Cardiac septum (tissue), 1 donor: ENCODE data around the gene MAP4K4. TPM values are rescaled to one million over a fixed set of nuclear protein-coding genes. Genes with fewer than 3 reads are reported as not detected.

Source experiments
- DNase-seq: peaks from one replicate; pipeline ENCODE4 v3.0.0-alpha.2; 2020; ENCODE audit warnings: low spot score
- intact Hi-C: fragments of 100-400 bp; cut with DNase I; formaldehyde crosslinking; loops from one replicate; pipeline ENCODE4 v1.14.0; 2022
- total RNA-seq: library from RNA; stranded (reverse); fragmentation: NEBNext Ultra II Directional; extraction: Animal tissue kit (Norgen Biotek cat#: 25700); gene quantifications from one replicate; pipeline ENCODE4 v1.2.1, GENCODE V29; 2021
- donor health status: DM: no; HTN: no; CAD: no.

The MAP4K4 gene
- total RNA-seq, 1 donor from 2014 or later, result 135 TPM

DNA sequence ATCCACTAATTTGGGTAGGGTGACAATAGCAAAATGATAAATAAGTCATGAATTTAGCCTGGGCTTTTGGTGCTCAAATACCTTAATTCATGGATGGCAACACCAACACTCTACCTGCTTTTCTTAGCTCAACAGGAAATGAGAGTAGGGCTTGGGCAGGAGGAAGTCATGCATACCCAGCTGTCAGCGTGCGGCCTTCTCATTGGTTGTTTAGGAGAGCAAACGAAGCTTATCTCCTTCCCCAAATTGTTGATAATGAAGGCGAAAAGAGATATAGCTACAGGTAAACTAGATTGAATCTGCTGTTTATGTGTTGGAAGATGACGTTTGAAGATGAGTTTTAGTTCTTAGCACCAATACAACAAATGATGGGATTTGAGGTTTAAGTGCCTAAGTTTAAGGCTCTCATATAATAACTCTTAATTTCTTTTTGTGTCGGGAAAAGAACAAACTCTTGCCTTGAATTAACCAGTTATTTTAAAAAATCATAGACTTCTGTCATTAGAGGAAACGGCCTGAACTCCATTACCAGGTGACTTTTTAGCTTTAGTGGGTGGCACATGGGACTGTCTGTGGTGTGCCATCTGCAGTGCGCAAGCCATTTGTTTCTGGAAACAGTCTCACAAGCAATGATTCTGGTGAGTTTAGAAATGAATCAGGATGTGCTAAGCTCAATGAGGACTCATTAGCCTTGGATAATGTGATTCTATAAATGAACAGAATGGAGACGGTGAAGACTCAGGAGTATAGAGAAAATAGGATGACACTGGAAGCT lies 19.8 kb downstream of the MAP4K4 start:
- DNase-seq, result no peak

DNA sequence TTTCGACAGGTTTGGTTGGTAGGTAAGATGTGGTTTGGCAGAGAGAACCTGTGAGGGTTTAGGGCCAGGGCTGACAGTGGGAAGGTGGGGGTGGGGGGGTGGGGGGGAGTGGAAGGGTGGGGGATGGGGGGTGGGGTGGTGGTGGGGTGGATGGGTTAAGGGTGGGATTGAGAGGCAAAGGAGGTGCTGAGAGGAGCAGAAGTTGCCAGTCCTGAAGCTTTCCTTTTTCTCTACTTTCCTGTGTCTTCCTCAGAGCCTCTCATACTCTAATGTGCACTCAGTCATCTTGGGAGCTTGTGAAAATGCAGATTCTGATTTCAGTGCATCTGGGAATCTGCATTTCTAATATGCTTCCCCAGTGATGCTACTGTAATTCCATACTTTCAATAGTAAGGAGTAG lies 21.0 kb downstream of the MAP4K4 start:
- intact Hi-C loops, result no loop called here
- DNase-seq, result no peak

More for the DNA sequence above, 19.8 kb downstream of the MAP4K4 start:
- intact Hi-C loops, result no loop called here

DNA sequence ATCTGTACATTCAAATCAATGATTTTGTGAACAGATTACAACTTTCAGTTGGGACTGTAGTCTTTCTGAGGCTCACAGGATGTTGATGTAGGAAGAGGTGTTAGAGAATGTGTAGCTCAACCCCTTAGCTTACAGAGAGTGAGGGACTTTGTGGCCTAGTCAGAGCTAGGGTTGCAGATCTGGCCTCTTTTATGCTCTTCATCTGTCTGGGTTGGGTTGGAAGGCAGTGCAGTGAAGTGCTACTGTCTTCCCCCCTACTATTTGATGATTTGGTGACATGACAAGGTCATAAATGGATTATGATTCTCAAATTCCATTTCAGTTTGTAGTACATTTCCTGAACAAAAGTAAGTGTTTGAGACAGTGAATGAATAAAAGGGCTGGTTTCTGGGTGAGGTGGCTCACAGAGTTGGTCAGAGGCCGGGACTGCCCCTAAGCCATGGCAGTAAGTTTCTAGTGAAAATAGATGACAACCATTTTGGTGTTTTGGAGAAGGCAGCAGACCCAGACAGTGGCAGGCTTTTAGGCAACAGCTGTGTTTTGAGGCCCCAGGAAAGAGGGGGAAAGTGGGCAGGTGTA lies 21.6 kb downstream of the MAP4K4 start:
- no peak for DNase-seq
- intact Hi-C loops, result no loop called here

DNA sequence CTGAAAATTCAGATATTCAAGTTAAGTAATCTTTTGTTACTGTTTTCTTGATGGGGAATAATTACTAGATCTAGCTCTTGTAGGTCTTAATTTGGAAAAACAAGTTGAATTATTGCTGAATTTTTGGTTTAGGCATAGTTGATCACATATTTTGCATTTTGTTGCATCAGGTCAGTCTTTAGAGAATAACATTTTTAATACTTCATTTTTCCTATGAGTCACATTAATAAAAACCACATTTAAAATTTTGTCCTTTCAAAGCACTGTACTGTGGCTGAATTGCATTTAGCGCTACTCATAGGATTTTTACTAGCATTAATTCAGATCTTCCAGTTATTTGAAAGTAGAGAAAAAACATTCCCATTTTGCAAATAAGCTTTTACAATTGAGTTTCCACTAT lies 23.2 kb downstream of the MAP4K4 start:
- intact Hi-C loops, result no loop called here
- DNase-seq, result no peak

DNA sequence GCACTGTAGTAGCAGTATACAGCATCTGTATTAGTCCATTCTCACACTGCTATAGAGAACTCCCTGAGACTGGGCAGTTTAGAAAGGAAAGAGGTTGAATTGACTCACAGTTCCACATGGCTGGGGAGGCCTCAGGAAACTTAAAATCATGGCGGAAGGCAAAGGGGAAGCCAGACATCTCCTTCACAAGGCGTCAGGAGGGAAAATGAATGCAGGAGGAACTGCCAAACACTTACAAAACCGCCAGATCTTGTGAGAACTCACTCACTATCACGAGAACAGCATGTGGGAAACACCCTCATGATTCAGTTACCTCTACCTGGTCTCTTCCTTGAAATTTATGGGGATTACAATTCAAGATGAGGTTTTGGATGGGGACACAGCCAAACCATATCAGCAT lies 25.4 kb downstream of the MAP4K4 start:
- no peak for DNase-seq
- intact Hi-C loops, result no loop called here

DNA sequence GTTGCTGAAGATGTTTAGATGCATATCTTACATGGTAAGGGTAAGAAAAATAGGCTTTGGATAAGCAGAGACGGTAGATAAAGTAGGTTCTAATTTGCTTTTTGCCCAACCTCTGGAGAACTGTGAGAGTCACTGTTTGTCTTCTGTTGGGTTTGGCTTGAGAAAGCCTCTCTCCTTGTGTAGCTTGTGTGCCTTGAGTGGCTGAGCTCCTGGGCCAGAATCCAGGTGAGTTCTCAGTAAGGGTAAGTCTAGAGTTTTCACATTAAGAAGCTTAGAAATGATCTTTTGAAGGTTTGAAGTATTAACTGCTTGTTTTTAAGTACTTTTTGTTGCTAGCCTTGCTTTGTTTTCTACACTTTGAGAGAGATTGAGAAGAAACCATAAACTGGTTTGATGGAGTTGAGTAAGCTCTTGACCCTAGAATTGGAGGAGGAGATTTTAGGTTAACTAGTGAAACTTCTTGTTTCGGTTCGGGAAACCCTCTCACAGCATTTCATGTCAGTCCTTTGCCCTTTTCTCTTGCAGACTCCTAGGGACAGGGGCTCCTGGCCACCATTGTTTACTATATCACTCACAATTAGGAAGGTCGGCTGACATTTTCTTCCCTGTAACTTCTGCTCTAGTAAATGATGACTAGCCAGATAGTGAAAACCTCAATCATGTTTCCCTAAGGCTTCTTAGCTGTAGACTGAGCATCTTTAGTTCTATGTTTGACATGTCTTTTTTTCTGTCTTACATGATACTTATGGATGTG lies 26.0 kb downstream of the MAP4K4 start:
- no peak for DNase-seq
- intact Hi-C loops, result no loop called here

DNA sequence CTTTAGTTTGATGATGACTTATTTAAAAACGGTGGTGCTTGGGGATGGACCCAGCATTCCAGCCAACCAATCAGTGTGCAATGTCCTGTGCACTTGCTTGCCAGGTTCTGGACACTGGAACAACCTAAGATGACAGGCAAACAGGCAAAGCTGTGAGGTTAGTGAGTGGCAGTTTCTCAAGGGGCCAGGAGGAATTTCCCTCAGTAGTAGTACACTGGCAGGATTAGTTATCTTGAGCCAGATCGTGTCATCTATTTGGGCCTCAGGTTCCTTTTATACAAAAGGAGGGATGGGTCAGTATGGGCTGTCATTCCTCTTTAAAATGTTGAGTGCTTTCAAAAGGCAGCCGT lies 26.6 kb downstream of the MAP4K4 start:
- DNase-seq, result no peak
- intact Hi-C loops, result no loop called here

DNA sequence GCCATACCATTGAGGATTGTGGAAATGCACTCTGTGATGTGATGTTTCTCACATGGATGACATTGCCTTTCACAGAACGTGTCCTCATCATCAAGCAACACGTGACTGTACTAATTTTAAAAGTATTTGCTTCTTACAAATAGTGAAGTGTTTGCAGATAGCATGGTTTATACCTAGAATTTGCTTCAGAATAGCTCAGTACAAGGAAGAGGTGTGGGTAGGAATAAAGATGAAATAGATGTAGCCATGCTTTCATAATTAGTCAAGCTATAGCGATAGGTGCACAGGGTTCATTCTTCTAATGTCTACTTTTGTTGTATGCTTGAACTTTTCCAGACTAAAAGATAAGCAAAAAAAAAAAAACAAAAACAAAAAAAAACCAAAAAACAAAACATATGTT lies 27.5 kb downstream of the MAP4K4 start:
- no peak for DNase-seq
- intact Hi-C loops, result no loop called here

DNA sequence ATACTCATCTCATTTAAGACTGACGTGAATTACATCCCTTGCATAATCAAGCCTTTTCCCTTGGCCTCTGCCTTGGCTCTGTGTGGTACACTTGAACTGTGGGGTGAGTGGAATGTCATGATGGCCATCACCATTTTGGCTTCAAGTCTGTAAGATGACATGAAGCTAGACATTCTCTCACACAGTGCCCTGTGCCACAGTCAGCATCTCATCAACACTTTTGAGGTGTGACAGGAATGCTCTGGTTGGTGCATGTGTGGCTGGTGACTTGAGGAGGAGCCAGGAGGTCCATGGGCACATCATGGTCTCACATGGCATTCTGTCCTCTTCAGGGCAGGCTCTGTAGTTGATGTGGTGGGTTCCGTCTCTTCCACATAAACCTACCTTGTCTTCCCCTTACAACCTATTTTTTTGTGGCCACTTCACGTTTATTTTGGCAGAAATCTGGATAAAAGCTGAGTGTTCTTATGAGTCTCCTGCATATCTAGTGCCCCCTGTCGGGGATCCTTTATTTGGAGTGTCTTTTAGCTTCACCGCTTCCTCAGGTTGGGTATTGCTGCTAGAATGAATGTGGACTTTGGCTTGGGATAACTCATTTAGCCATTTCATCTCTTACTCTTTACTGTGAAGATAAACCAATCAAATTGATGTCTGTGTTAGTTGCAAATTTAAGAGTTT lies 28.1 kb downstream of the MAP4K4 start:
- no peak for DNase-seq
- intact Hi-C loops, result no loop called here

DNA sequence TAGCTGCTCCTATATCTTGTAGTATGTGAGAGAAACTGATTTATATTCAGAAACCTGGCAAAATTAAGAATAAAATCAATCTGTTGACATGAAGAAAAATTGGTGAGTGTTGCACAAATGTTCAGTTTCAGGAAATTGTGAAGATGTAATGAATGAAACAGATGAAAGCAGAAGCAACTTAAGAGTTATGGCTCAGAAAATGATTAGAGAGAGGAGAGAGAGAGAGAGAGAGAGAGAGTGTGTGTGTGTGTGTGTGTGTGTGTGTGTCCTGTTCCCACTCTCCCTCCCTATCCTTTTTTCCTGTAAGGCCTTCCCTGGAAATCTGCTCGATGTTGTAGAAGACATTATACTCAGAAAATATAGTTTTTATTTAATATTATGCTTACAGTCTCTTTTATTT lies 31.4 kb downstream of the MAP4K4 start:
- intact Hi-C loops, result no loop called here
- DNase-seq, result no peak

DNA sequence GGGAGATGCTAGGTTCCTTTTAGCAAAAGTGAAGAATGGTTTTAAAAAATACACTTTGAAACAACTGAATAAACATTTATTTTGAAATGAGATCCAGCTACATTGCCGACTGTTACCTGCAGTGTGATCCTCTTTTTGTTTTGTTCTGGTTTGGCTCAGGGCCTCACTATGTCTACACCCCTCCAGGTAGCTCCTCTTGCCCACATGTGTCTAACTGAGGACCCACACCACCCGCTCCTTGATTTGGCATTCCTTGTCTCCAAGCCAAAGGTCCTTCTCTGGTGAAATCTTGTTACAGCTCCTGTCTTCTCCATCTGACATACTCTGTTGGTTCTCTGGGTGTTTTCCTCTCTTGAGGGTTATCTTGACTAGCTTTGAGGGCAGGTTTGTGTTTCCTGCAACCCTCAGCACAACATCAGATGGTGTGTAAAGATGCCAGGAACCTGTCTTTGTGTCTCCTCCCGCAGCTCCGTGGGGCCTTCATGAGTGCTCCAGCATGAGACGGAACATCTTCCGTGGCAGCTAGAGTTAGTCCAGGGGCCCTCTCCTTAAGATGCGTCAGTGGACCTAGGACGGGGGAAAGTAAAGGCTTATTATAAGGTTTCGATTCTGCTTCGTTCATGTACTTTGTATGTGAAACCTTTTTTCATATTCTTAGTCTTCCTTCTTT lies 32.1 kb downstream of the MAP4K4 start:
- intact Hi-C loops, result no loop called here
- no peak for DNase-seq

DNA sequence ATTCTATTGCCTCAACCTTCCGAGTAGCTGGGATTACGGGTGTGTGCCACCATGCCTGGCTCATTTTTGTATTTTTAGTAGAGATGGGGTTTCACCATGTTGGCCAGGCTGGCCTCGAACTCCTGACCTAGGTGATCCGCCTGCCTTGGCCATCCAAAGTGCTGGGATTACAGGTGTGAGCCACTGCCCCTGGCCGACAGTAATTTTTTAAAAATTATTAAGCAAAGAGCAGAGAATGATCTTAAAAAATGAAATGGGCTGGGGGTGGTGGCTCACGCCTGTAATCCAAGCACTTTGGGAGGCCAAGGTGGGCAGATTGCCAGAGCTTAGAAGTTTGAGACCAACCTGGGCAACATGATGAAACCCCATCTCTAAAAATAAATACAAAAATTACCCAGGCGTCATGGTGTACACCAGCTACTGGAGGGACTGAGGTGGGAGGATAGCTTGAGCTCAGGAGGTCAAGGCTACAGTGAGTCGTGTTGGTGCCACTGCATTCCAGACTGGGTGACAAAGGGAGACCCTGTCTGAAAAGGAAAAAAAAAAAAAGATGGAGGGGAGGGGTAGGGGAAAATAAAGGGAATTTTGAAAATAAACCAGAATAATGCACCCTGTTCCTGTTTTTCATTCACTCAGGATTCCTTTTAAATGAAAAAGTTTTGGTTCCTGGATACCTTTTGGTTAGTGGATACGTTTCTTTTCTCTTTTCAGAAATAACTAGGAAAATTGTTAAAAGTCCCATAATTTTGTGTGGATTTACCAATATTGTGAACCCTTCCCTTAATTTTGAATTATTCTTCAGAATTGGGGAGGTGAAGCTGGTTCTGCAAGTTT lies 33.9 kb downstream of the MAP4K4 start:
- intact Hi-C loops, result no loop called here

DNA sequence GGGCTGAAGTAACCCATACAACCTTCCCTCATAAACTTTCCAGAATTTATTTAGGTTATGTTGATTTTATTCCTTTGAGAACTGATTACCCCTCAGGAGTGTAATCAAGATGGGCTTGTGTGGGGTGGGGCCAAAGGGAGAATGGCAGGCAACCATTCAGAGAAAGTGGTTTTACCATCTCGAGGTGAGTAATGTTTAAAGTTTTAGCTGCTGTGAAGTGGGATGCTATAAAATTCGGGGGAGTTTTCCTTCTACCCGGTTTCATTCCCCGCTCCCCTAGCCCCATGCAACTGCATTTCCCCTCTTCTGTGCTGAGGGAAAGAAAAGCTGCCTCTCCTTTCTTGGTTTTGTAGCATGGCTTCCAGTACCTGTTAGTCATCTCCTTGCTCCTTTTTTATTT lies 34.7 kb downstream of the MAP4K4 start:
- intact Hi-C loops, result no loop called here
- no peak for DNase-seq

More for the DNA sequence above, 33.9 kb downstream of the MAP4K4 start:
- no peak for DNase-seq

DNA sequence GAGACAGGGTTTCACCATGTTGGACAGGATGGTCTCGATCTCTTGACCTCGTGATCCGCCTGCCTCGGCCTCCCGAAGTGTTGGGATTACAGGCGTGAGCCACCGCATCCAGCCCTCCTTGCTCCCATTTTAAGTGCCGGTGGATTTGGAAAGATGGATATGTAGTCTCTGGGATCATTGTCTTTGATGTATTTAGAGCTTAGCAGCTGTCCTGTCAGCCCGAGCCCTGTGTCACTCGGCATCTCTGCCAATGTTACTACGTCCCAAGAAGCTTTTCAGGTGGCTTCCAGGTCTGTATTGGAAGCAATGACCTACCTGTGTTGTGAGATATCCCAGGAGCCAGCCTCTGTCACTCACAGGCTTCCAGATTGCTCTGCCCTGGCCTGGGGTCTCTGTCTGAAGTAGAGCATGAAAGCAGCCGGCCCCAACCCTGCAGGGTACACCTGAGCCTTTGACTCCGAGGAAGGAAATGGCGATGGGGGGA lies 35.3 kb downstream of the MAP4K4 start:
- intact Hi-C loops, result no loop called here

DNA sequence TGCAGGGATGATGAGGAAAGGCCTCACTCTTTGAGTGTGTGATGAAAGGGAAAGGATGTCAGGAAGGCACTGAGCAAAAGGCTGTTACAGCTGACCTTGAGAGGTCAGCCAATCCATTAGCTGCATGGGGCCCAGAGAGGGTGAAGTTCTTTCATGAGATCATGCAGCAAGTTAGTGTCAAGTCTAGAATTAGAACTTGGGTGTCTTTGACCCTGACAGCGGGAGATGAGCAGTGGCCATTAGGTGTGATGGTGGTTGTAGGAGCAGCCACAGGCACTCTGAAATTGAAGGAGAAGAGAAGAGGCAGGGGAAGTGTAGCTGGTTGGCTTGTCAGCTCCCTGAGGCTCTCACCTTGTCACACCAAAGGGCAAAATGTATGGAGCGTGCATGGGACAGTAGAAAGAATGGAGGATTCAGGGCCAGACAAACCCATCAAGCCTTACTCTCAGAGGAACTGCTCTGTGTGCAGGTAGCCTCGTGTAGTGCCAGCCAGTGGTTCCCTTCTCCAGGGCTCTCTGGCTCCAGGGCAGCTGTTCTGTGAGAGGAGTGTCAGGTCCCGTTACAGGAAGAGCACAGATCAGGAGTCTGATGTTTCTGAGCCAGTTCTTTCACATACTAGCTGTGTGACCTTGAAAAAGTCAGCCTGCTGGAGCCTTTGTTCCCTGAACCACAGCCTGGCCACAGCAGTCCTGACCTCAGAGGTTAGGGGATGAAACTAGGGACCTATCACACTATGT lies 35.9 kb downstream of the MAP4K4 start:
- intact Hi-C loops, result no loop called here
- no peak for DNase-seq

More for the DNA sequence above, 35.3 kb downstream of the MAP4K4 start:
- no peak for DNase-seq

DNA sequence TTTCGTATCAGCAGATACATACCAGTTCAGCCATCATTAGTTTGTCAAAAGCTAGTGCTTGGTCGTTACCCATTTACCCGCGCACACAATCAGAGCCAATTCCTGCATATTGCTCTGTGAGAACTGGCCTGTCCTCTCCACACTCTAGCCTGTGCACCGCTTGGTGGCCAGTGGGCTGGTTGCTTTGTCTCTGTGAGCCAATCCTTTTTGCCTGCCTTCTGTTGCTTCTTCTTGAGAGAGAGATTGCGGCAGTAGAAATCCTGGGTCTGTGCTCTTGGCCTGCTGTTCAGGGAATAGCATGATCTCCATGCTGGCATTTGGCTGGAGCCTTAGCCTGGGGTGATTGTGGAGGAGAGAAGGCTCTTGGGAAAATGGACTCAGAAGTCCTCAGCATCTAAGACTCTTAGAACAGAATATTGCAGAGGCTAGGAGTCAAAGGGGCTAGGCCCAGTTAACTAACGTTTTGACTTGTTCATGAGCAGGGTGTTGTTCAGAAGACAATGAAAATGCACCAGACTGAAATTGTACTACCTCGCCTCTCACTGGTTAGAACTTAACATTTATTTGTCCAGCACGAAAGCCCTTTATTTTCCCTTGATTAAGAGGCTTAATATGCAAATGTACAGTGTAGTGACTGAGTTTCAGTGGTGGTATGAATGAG lies 37.1 kb downstream of the MAP4K4 start:
- no peak for DNase-seq
- intact Hi-C loops, result loop anchor here (5.0 kb wide), 1 partner anchor 37 kb away; the partner anchor contains the start of gene MAP4K4

DNA sequence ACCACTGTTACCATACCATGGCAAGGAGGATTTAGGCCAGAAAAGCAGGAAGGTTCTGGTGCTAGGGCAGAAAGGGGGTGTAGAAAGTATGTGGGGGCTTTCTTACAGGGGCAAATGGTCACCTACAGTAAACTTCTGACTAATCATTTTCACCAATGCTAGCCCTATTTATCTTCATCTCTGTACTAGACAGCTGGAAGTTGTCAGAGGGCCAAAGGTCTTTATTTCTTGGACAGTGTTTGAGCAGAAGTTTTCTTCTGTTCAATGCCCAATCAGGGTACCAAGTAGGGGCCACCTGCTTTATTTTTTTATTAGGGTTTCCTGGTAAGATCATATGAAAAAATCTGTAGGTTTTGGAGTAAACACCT lies 37.6 kb downstream of the MAP4K4 start:
- no peak for DNase-seq
- intact Hi-C loops, result loop anchor here (5.0 kb wide), 1 partner anchor 38 kb away; the partner anchor contains the start of gene MAP4K4
